ENCODE results near the gene FAIM.
"Not testable (repeated sequence)": the region's sequence is repeated elsewhere in the genome, so short reads cannot be mapped to it uniquely, and the experiment has no call there.

FAIM gene

GRCh38 chr3:138678086-138678485 lies 69.5 kb downstream of the FAIM start:
- DNase-seq (ENCODE audit: low read depth), result no peak
- H3K4me3 ChIP-seq (ENCODE audit: control insufficient read depth, low read depth, low read length), result no peak overlapping the region

GRCh38 chr3:138678874-138679392 lies 70.4 kb downstream of the FAIM start:
- TF ChIP-seq CTCF (IDR thresholded peaks at IDR 0.05; ENCODE audit: control insufficient read depth, insufficient read depth, low read depth, low read length, missing control alignments), result no peak
- H3K4me3 ChIP-seq (ENCODE audit: control insufficient read depth, low read depth, low read length), result no peak overlapping the region
- DNase-seq (ENCODE audit: low read depth), result no peak

More at GRCh38 chr3:138678086-138678485, 69.5 kb downstream of the FAIM start:
- no peak for TF ChIP-seq CTCF (IDR thresholded peaks at IDR 0.05; ENCODE audit: control insufficient read depth, insufficient read depth, low read depth, low read length, missing control alignments)

- DNase-seq (ENCODE audit: low read depth); H3K4me3 ChIP-seq (ENCODE audit: control insufficient read depth, low read depth, low read length): not testable (repeated sequence)
Observed at GRCh38 chr3:138680974-138681373, 72.4 kb downstream of the FAIM start.

GRCh38 chr3:138681463-138682220 lies 73.1 kb downstream of the FAIM start:
- DNase-seq (ENCODE audit: low read depth), result no peak
- TF ChIP-seq CTCF (IDR thresholded peaks at IDR 0.05; ENCODE audit: control insufficient read depth, insufficient read depth, low read depth, low read length, missing control alignments), result no peak
- no peak overlapping the region for H3K4me3 ChIP-seq (ENCODE audit: control insufficient read depth, low read depth, low read length)

GRCh38 chr3:138682648-138683047 lies 74.1 kb downstream of the FAIM start:
- TF ChIP-seq CTCF (IDR thresholded peaks at IDR 0.05; ENCODE audit: control insufficient read depth, insufficient read depth, low read depth, low read length, missing control alignments), result no peak
- H3K4me3 ChIP-seq (ENCODE audit: control insufficient read depth, low read depth, low read length), result no peak overlapping the region
- DNase-seq (ENCODE audit: low read depth), result no peak
